Activated CD8-positive, alpha-beta T cell treated with anti-CD3 and anti-CD28 coated beads for 36 hours (primary cell): ENCODE results near the gene TLE2. TPM values are rescaled to one million over a fixed set of nuclear protein-coding genes. Genes with fewer than 3 reads are reported as not detected.

Source experiments
- ATAC-seq: fragments of 200-7000 bp; cut with Tn5 transposase; one replicate; pipeline ENCODE4 v1.10.0; 2021; ENCODE audit warnings: mild to moderate bottlenecking, moderate library complexity
- CTCF ChIA-PET: fragments of 350-600 bp; sonication (Branson Sonifier 250); formaldehyde crosslinking; loops from one replicate; lab custom pipeline; 2021; ENCODE audit warnings: antibody characterized with exemption; lab: Charles Lee
- POLR2A ChIA-PET: fragments of 350-600 bp; sonication (Branson Sonifier 250); formaldehyde crosslinking; loops from one replicate; lab custom pipeline; 2021; ENCODE audit warnings: antibody characterized with exemption; lab: Charles Lee
- DNase-seq: peaks from one replicate; pipeline ENCODE4 v3.0.0-alpha.2; 2020
- H3K27ac Mint-ChIP-seq: one replicate; pipeline ENCODE4 v1.8.0; 2021; ENCODE audit warnings: mild to moderate bottlenecking, mixed read lengths
- H3K27me3 Mint-ChIP-seq: one replicate; pipeline ENCODE4 v1.8.0; 2021; ENCODE audit warnings: mixed read lengths
- H3K36me3 Mint-ChIP-seq: one replicate; pipeline ENCODE4 v1.8.0; 2021; ENCODE audit warnings: low read depth, mixed read lengths
- H3K4me1 Mint-ChIP-seq: one replicate; pipeline ENCODE4 v1.8.0; 2021; ENCODE audit warnings: low read depth, mixed read lengths
- H3K4me3 Mint-ChIP-seq: one replicate; pipeline ENCODE4 v1.8.0; 2021; ENCODE audit warnings: mild to moderate bottlenecking, moderate library complexity, mixed read lengths
- H3K9me3 Mint-ChIP-seq: one replicate; pipeline ENCODE4 v1.8.0; 2021; ENCODE audit warnings: mixed read lengths
- intact Hi-C: fragments of 100-400 bp; cut with micrococcal nuclease; formaldehyde crosslinking; loops from one replicate; pipeline ENCODE4 v1.10.0; 2022
- total RNA-seq, 2 experiments: library from RNA; stranded (reverse); gene quantifications; one replicate each; pipeline ENCODE4 v1.2.3, GENCODE V29; 2021
- TF ChIP-seq, protein P1 (sequence below): fragments of 200-600 bp; IDR thresholded peaks from one replicate; pipeline ENCODE4 v1.8.0; 2022; ENCODE audit warnings: antibody characterized with exemption, mild to moderate bottlenecking

TLE2 gene
- total RNA-seq, 2 experiments from 2014 or later = 2.8 to 3.0 TPM

DNA sequence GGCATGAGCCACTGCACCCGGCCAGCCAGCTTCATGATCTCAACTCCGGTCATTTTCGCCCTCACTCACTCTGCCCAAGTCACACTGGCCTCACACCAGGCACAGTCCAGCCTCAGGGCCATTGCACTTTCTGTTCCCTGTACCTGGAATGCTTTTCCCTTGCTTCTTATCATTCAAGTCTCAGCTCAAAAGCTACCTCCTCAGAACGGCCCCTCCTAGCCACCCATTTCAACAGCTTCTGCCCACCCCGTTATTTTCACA, 2.5 kb upstream of the TLE2 start:
- TF ChIP-seq, protein P1, sequence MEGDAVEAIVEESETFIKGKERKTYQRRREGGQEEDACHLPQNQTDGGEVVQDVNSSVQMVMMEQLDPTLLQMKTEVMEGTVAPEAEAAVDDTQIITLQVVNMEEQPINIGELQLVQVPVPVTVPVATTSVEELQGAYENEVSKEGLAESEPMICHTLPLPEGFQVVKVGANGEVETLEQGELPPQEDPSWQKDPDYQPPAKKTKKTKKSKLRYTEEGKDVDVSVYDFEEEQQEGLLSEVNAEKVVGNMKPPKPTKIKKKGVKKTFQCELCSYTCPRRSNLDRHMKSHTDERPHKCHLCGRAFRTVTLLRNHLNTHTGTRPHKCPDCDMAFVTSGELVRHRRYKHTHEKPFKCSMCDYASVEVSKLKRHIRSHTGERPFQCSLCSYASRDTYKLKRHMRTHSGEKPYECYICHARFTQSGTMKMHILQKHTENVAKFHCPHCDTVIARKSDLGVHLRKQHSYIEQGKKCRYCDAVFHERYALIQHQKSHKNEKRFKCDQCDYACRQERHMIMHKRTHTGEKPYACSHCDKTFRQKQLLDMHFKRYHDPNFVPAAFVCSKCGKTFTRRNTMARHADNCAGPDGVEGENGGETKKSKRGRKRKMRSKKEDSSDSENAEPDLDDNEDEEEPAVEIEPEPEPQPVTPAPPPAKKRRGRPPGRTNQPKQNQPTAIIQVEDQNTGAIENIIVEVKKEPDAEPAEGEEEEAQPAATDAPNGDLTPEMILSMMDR = no peak
- ChIA-PET POLR2A (interaction anchor here (0.6 to 1.0 kb wide), 2 partner anchors 21 to 63 kb away, joined by 3 read pairs; no protein-coding TSS in a partner anchor), CTCF (interaction anchor here (1.4 kb wide), 1 partner anchor 72 kb away, joined by 6 read pairs; no protein-coding TSS in a partner anchor)
- no peaks in the 10 kb centered on the region for H3K36me3 Mint-ChIP-seq
- no peaks in the 10 kb centered on the region for H3K9me3 Mint-ChIP-seq
- intact Hi-C loops = loop anchor here (10.0 kb wide), 1 partner anchor 247 kb away; the partner anchor contains the start of genes SGTA and THOP1
- no peak overlapping the region for H3K27ac Mint-ChIP-seq
- ATAC-seq (no peak), DNase-seq (no peak)
- peaks cover 16% of the 10 kb centered on the region for H3K4me1 Mint-ChIP-seq
- no peak overlapping the region for H3K4me3 Mint-ChIP-seq
- H3K27me3 Mint-ChIP-seq = peaks cover 14% of the 10 kb centered on the region

DNA sequence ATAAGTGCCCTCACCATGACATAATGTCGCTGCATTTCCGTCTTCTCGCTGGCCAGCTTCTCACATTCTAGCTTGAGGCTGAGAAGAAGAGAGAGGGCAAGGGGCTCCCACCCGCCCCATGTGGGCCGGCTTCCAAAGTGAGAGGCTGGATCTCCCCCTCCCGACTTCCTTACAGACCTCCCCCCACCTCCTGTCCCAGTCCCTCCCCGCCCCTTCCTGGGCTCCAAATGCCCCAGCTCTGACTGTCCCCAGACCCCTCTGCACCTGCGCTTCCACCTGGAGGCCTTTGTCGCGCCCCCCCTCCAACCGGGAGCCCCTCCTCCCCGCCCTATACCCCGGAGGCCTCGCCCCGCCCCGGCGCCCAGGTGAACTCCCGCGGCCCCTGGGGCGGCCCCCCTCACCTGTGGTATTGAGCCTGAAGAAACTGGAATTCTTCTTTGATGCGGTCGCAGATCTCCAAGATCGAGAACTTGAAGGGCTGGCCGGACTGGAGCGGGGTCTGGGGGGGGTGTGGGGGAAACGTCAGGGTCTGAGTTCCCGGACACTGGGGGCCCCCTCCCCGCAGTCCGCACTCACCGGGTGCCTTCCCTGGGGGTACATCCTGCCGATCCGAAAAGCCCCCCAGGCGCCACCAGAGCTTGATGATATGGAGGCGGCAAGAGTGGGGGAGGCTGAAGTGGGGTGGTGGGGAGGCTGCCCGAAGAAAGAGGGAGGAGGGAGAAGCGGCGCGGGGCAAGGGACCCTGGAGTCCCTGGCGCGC, 595 bp downstream of the TLE2 start:
- CTCF ChIA-PET = interaction anchor here (0.6 to 1.5 kb wide), 3 partner anchors 8 to 76 kb away, joined by 3 to 5 read pairs (median 4); no protein-coding TSS in a partner anchor
- Mint-ChIP-seq H3K4me3 (peak overlapping the region; percentile 60), H3K27ac (no peak overlapping the region), H3K4me1 (peaks cover 17% of the 10 kb centered on the region), H3K9me3 (no peaks in the 10 kb centered on the region), H3K36me3 (no peaks in the 10 kb centered on the region), H3K27me3 (peaks cover 18% of the 10 kb centered on the region)
- DNase-seq = no peak
- TF ChIP-seq, protein P1 = no peak
- intact Hi-C loops = no loop called here
- no peak for ATAC-seq
- POLR2A ChIA-PET = no interaction called here

GRCh38 chr19:3027981-3028304, 1.1 kb downstream of the TLE2 start:
- Mint-ChIP-seq H3K27me3 (peaks cover 18% of the 10 kb centered on the region), H3K4me1 (peaks cover 21% of the 10 kb centered on the region), H3K36me3 (no peaks in the 10 kb centered on the region), H3K9me3 (no peaks in the 10 kb centered on the region), H3K4me3 (peak overlapping the region; percentile 60), H3K27ac (no peak overlapping the region)
- POLR2A ChIA-PET = interaction anchor here (0.9 kb wide), 1 partner anchor 10 kb away, joined by 4 read pairs; no protein-coding TSS in a partner anchor
- CTCF ChIA-PET = interaction anchor here (0.6 to 1.5 kb wide), 4 partner anchors 8 to 76 kb away, joined by 3 to 5 read pairs (median 4); no protein-coding TSS in a partner anchor
- TF ChIP-seq, protein P1 = no peak
- no peak for ATAC-seq
- DNase-seq = no peak
- intact Hi-C loops = no loop called here

DNA sequence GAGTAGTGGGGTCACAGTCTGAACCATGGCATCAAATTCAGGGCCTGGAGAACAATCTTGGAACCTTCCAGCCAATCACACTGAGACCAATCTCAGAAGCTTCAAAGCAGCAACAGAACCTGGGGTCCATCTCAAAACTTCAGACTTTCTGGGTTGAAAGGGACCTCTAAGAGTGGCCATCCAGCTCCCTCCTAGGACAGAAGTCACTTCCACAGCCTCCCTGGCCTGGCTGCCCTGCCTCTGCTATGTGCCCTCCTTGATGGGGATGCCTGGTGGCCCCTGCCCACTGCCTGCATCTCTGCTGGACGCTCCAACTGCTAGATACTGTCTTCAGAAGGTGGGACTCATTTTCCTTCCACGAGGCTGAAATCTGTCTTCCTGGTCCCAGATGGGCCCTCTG, 1.8 kb downstream of the TLE2 start:
- ATAC-seq (no peak), DNase-seq (no peak)
- no peaks in the 10 kb centered on the region for H3K9me3 Mint-ChIP-seq
- no peak overlapping the region for H3K4me3 Mint-ChIP-seq
- peaks cover 19% of the 10 kb centered on the region for H3K27me3 Mint-ChIP-seq
- intact Hi-C loops = no loop called here
- CTCF ChIA-PET = interaction anchor here (1.3 to 1.5 kb wide), 3 partner anchors 9 to 77 kb away, joined by 3 to 5 read pairs (median 4); no protein-coding TSS in a partner anchor
- POLR2A ChIA-PET = interaction anchor here (0.9 to 2.1 kb wide), 2 partner anchors 9 to 10 kb away, joined by 4 to 5 read pairs; no protein-coding TSS in a partner anchor
- H3K36me3 Mint-ChIP-seq = no peaks in the 10 kb centered on the region
- peaks cover 25% of the 10 kb centered on the region for H3K4me1 Mint-ChIP-seq
- TF ChIP-seq, protein P1 = no peak
- H3K27ac Mint-ChIP-seq = no peak overlapping the region

GRCh38 chr19:3026768-3027167, 2.3 kb downstream of the TLE2 start:
- ChIA-PET CTCF (interaction anchor here (1.3 kb wide), 1 partner anchor 16 kb away, joined by 3 read pairs; no protein-coding TSS in a partner anchor), POLR2A (interaction anchor here (0.9 to 2.1 kb wide), 2 partner anchors 9 to 11 kb away, joined by 4 to 5 read pairs; no protein-coding TSS in a partner anchor)
- Mint-ChIP-seq H3K36me3 (no peaks in the 10 kb centered on the region), H3K4me3 (no peak overlapping the region), H3K27ac (no peak overlapping the region), H3K9me3 (no peaks in the 10 kb centered on the region), H3K27me3 (peaks cover 19% of the 10 kb centered on the region), H3K4me1 (peaks cover 25% of the 10 kb centered on the region)
- DNase-seq (no peak), ATAC-seq (no peak)
- intact Hi-C loops = no loop called here
- TF ChIP-seq, protein P1 = no peak
